ENCODE data around the gene DGCR6. TPM values are rescaled to one million over a fixed set of nuclear protein-coding genes. Genes with fewer than 3 reads are reported as not detected.
A peak's percentile ranks its signal among the peaks of the same experiment; 100 is the strongest.
"Not testable (repeated sequence)": the region's sequence is repeated elsewhere in the genome, so short reads cannot be mapped to it uniquely, and the experiment has no call there.

DGCR6 gene
- total and polyA plus RNA-seq, 8 donors, result 1.7 to 15.8 (median 11.9) TPM

- TF ChIP-seq, protein P1, sequence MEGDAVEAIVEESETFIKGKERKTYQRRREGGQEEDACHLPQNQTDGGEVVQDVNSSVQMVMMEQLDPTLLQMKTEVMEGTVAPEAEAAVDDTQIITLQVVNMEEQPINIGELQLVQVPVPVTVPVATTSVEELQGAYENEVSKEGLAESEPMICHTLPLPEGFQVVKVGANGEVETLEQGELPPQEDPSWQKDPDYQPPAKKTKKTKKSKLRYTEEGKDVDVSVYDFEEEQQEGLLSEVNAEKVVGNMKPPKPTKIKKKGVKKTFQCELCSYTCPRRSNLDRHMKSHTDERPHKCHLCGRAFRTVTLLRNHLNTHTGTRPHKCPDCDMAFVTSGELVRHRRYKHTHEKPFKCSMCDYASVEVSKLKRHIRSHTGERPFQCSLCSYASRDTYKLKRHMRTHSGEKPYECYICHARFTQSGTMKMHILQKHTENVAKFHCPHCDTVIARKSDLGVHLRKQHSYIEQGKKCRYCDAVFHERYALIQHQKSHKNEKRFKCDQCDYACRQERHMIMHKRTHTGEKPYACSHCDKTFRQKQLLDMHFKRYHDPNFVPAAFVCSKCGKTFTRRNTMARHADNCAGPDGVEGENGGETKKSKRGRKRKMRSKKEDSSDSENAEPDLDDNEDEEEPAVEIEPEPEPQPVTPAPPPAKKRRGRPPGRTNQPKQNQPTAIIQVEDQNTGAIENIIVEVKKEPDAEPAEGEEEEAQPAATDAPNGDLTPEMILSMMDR (IDR thresholded peaks at IDR 0.05), result no peak
- Histone ChIP-seq H3K27ac (no peak overlapping the region), H3K36me3 (no peaks in the 10 kb centered on the region), H3K27me3 (no peaks in the 10 kb centered on the region), H3K4me3 (no peak overlapping the region), H3K4me1 (no peaks in the 10 kb centered on the region), H3K9me3 (no peaks in the 10 kb centered on the region)
- intact Hi-C loops (cut with DNase I), result no loop called here
- ATAC-seq, result peak; percentile 26
- no peak for DNase-seq
Observed at GRCh38 chr22:18906896-18907295, 776 bp downstream of the DGCR6 start.

- Histone ChIP-seq H3K27ac (no peak overlapping the region), H3K4me3 (no peak overlapping the region), H3K4me1 (no peaks in the 10 kb centered on the region), H3K9me3 (no peaks in the 10 kb centered on the region), H3K27me3 (no peaks in the 10 kb centered on the region), H3K36me3 (no peaks in the 10 kb centered on the region)
- intact Hi-C loops (cut with DNase I), result no loop called here
- TF ChIP-seq, protein P1 (IDR thresholded peaks at IDR 0.05), result no peak
- DNase-seq, result no peak
- no peak for ATAC-seq
Observed at GRCh38 chr22:18909556-18909955, 3.4 kb downstream of the DGCR6 start.

GRCh38 chr22:18911535-18911934, 5.4 kb downstream of the DGCR6 start:
- ATAC-seq; H3K4me1 ChIP-seq; H3K9me3 ChIP-seq; DNase-seq; H3K36me3 ChIP-seq; intact Hi-C loops (cut with DNase I); H3K27me3 ChIP-seq; H3K27ac ChIP-seq; H3K4me3 ChIP-seq: not testable (repeated sequence)

GRCh38 chr22:18912264-18912946, 6.3 kb downstream of the DGCR6 start:
- H3K27ac ChIP-seq; H3K4me3 ChIP-seq; DNase-seq; H3K36me3 ChIP-seq; H3K9me3 ChIP-seq; intact Hi-C loops (cut with DNase I); H3K27me3 ChIP-seq; H3K4me1 ChIP-seq: not testable (repeated sequence)
- peak; percentile 27 for ATAC-seq

DNA sequence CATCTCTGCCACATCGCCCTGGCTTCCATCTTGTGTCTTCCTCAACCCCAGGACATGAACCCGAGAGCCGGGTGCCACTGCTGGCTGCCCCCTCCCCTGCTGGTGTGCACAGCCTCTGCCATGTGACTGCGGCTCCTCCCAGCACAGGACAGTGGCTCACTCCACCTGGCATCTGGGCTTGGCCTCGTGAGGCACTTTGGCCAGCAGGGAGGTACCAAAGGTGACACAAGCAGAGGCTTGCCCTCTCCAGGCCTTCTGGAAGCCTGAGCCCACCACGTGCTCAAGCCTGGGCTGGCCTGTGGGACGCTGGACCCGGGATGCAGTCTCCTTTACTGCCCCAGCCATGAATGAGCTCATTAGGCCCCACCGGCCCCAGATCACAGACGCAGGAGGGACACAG, 8.4 kb downstream of the DGCR6 start:
- H3K4me1 ChIP-seq; H3K27me3 ChIP-seq; H3K4me3 ChIP-seq; ATAC-seq; H3K27ac ChIP-seq; H3K36me3 ChIP-seq; H3K9me3 ChIP-seq; intact Hi-C loops (cut with DNase I); DNase-seq: not testable (repeated sequence)

DNA sequence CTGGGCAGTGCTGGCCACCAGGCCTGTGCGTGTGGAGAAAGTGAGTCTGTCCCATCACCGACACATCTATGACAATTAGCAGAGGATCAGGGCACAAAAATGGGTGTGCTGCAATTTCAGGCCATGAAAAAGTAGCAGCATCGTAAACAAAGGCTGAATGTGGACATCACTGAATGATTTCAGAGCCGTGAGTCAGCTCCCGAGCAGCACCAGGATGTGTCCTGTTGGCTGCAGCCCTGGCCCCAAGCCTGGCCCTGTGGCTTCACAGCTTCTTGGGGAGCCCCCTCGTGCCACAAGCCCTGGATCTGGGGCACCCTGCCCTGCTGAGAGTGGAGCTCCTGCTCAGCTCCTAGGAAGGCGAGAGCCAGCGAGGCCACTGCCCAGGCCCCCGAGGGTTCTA, 9.4 kb downstream of the DGCR6 start:
- intact Hi-C loops (cut with DNase I); H3K27ac ChIP-seq; H3K4me1 ChIP-seq; DNase-seq; H3K36me3 ChIP-seq; H3K27me3 ChIP-seq; H3K4me3 ChIP-seq; H3K9me3 ChIP-seq; ATAC-seq: not testable (repeated sequence)

GRCh38 chr22:18917818-18918217, 11.7 kb downstream of the DGCR6 start:
- H3K36me3 ChIP-seq; DNase-seq; H3K4me3 ChIP-seq; H3K4me1 ChIP-seq; H3K27ac ChIP-seq; ATAC-seq; H3K27me3 ChIP-seq; intact Hi-C loops (cut with DNase I); H3K9me3 ChIP-seq: not testable (repeated sequence)

- DNase-seq; H3K36me3 ChIP-seq; H3K4me1 ChIP-seq; H3K27ac ChIP-seq; ATAC-seq; H3K27me3 ChIP-seq; H3K4me3 ChIP-seq; intact Hi-C loops (cut with DNase I); H3K9me3 ChIP-seq: not testable (repeated sequence)
Observed at GRCh38 chr22:18920257-18920902, 14.3 kb downstream of the DGCR6 start.
